MCF 10A (cell line): ENCODE measurements around the gene WDCP. TPM values are rescaled to one million over a fixed set of nuclear protein-coding genes. Genes with fewer than 3 reads are reported as not detected.

Experiments
- BruUV-seq: library from RNA; stranded (reverse); fragments of 400-500 nt; replicated peaks from 2 replicates; lab custom pipeline; 2021; lab: Mats Ljungman, UMichigan
- CTCF ChIA-PET: fragments of 300-600 bp; sonication (Branson Sonifier 250); formaldehyde crosslinking; extraction: SDS; loops from one replicate; lab custom pipeline; 2021; ENCODE audit warnings: antibody characterized with exemption, inconsistent platforms; lab: Yijun Ruan, JAX
- POLR2A ChIA-PET: fragments of 300-600, 350-650 bp; sonication (Branson Sonifier 250); formaldehyde crosslinking; extraction: SDS; loops from one replicate; lab custom pipeline; 2020; ENCODE audit warnings: antibody characterized with exemption, inconsistent platforms; lab: Yijun Ruan, JAX
- DNase-seq: peaks from one replicate; pipeline ENCODE4 v3.0.0-alpha.2; 2018; ENCODE audit not compliant: unreplicated experiment
- H3K27ac Mint-ChIP-seq: one replicate; pipeline ENCODE4 v1.8.0; 2022; ENCODE audit warnings: mild to moderate bottlenecking, low read depth, mixed read lengths; ENCODE audit not compliant: unreplicated experiment
- H3K27me3 Mint-ChIP-seq: one replicate; pipeline ENCODE4 v1.8.0; 2022; ENCODE audit warnings: mixed read lengths; ENCODE audit not compliant: insufficient read depth, unreplicated experiment
- H3K36me3 Mint-ChIP-seq: one replicate; pipeline ENCODE4 v1.8.0; 2022; ENCODE audit warnings: mild to moderate bottlenecking, moderate library complexity, mixed read lengths; ENCODE audit not compliant: insufficient read depth, unreplicated experiment
- H3K4me1 Mint-ChIP-seq: one replicate; pipeline ENCODE4 v1.8.0; 2022; ENCODE audit warnings: mixed read lengths; ENCODE audit not compliant: insufficient read depth, unreplicated experiment
- H3K4me3 Mint-ChIP-seq: one replicate; pipeline ENCODE4 v1.8.0; 2022; ENCODE audit warnings: mild to moderate bottlenecking, moderate library complexity, mixed read lengths; ENCODE audit not compliant: unreplicated experiment
- H3K9me3 Mint-ChIP-seq: one replicate; pipeline ENCODE4 v1.8.0; 2022; ENCODE audit warnings: mixed read lengths; ENCODE audit not compliant: unreplicated experiment
- intact Hi-C: fragments of 100-400 bp; cut with micrococcal nuclease; formaldehyde crosslinking; loops from 2 replicates; pipeline ENCODE4 v1.14.1; 2022
- total RNA-seq: library from RNA; stranded (reverse); gene quantifications from 2 replicates; pipeline ENCODE4 v1.2.3, GENCODE V29; 2022
- TF ChIP-seq, protein P1 (sequence below): fragments of 200-600 bp; IDR thresholded peaks from one replicate; pipeline ENCODE4 v1.8.0; 2022; ENCODE audit warnings: antibody characterized with exemption, mild to moderate bottlenecking; ENCODE audit not compliant: unreplicated experiment

The WDCP gene
- total RNA-seq, 1 experiment from 2014 or later, result 11.2 TPM

DNA sequence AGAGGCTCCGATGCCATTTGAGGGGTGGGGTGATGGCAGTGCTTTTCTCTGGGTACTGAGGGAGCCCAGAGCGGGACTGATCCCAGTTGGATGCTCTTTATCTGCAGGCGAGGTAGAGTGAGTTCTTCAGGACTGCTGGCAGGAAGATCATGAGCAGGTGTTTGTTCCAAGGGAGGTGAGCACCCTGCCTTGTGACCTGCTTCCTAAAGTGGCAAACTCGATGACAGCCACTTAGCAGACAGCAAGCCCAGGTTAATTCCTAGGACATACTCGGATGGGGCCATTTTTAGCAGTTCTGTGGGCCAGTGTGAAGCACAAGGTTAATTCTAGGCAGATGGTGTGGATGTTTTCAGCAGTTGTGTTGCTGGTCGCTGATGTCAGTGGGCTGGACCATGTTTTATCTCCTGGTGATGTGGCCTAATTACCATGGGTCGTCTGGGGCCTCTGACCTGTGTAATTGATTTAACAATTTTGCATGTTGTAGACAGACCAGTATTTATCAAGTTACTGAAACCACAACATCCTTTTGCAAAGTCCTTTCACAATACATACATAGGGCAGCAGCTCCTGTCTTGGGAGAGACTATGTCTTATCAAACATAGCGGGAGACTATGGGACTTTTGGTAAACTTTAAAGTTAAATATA lies 7.3 kb upstream of the WDCP start:
- DNase-seq, result no peak
- TF ChIP-seq, protein P1, sequence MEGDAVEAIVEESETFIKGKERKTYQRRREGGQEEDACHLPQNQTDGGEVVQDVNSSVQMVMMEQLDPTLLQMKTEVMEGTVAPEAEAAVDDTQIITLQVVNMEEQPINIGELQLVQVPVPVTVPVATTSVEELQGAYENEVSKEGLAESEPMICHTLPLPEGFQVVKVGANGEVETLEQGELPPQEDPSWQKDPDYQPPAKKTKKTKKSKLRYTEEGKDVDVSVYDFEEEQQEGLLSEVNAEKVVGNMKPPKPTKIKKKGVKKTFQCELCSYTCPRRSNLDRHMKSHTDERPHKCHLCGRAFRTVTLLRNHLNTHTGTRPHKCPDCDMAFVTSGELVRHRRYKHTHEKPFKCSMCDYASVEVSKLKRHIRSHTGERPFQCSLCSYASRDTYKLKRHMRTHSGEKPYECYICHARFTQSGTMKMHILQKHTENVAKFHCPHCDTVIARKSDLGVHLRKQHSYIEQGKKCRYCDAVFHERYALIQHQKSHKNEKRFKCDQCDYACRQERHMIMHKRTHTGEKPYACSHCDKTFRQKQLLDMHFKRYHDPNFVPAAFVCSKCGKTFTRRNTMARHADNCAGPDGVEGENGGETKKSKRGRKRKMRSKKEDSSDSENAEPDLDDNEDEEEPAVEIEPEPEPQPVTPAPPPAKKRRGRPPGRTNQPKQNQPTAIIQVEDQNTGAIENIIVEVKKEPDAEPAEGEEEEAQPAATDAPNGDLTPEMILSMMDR, result no peak
- Mint-ChIP-seq H3K27me3 (no peaks in the 10 kb centered on the region), H3K27ac (no peak overlapping the region), H3K36me3 (no peaks in the 10 kb centered on the region), H3K4me3 (no peak overlapping the region), H3K9me3 (no peaks in the 10 kb centered on the region), H3K4me1 (peaks cover 1% of the 10 kb centered on the region)
- intact Hi-C loops, result no loop called here
- ChIA-PET POLR2A (interaction anchor here (0.8 to 1.6 kb wide), 2 partner anchors 21 to 22 kb away, joined by 3 to 7 read pairs; partner anchors contain the start of gene SF3B6), CTCF (interaction anchor here (0.7 to 1.3 kb wide), 3 partner anchors 29 to 710 kb away, joined by 3 to 4 read pairs (median 3); no protein-coding TSS in a partner anchor)
- no TSS peak for BruUV-seq

DNA sequence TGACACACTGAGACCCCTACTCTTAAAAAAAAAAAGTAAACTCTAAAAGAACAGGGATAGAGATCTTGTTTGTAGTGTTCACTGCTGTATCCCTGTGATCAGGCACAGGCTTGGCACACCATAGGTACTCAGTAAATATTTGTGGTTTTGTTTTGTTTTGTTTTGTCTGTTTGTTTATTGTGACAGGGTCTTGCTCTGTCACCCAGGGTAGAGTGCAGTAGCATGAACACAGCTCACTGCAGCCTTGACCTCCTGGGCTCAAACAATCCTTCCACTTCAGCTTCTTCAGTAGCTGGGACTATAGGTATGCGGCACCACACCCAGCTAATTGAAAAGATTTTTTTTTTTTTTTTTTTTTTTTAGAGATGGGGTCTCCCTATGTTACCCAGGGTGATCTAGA lies 5.8 kb upstream of the WDCP start:
- ChIA-PET POLR2A (interaction anchor here (1.3 to 1.6 kb wide), 2 partner anchors 20 to 24 kb away, joined by 3 to 7 read pairs; partner anchors contain the start of gene SF3B6), CTCF (interaction anchor here (0.6 to 0.9 kb wide), 4 partner anchors 35 to 382 kb away, joined by 3 to 5 read pairs (median 4); no protein-coding TSS in a partner anchor)
- Mint-ChIP-seq H3K27ac (no peak overlapping the region), H3K4me1 (peaks cover 6% of the 10 kb centered on the region), H3K27me3 (no peaks in the 10 kb centered on the region), H3K9me3 (no peaks in the 10 kb centered on the region), H3K36me3 (no peaks in the 10 kb centered on the region), H3K4me3 (no peak overlapping the region)
- no peak for DNase-seq
- TF ChIP-seq, protein P1, result no peak
- BruUV-seq, result no TSS peak
- intact Hi-C loops, result no loop called here

DNA sequence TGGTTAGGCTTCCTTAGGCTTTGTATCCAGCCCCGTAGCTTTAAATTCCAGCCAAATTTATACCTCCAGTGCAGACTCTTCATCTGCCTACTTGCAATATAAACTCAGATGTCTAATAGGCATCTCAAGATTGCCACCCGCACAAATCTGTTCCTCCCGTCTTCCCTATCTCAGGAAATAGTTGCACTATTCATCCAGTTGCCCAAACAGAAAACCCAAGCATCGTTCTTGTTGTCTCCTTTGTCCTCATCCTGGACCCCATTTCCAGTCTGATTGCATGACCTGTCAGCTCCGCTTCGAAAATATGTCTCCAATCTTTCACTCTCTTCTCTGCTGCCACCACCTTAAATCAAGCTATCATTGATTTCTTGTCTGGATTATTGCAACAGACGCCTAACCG lies 4.6 kb upstream of the WDCP start:
- no peak for DNase-seq
- no TSS peak for BruUV-seq
- H3K4me1 Mint-ChIP-seq, result peaks cover 11% of the 10 kb centered on the region
- intact Hi-C loops, result no loop called here
- H3K27ac Mint-ChIP-seq, result no peak overlapping the region
- CTCF ChIA-PET, result interaction anchor here (0.6 to 1.2 kb wide), 4 partner anchors 8 to 22 kb away, joined by 3 to 4 read pairs (median 3); no protein-coding TSS in a partner anchor
- no peaks in the 10 kb centered on the region for H3K9me3 Mint-ChIP-seq
- TF ChIP-seq, protein P1, result no peak
- peaks cover 5% of the 10 kb centered on the region for H3K36me3 Mint-ChIP-seq
- H3K4me3 Mint-ChIP-seq, result no peak overlapping the region
- POLR2A ChIA-PET, result interaction anchor here (1.3 to 2.8 kb wide), 3 partner anchors 21 to 125 kb away, joined by 3 to 22 read pairs (median 3); partner anchors contain the start of genes ATAD2B and SF3B6
- no peaks in the 10 kb centered on the region for H3K27me3 Mint-ChIP-seq
